ENCODE data around the gene UROS.

GRCh38 chr10:125762692-125763648 is 60.1 kb downstream of the UROS start:
- TF ChIP-seq CTCF (IDR thresholded peaks at IDR 0.05; ENCODE audit: insufficient read depth, low read length) (no peak), POLR2AphosphoS5 (IDR thresholded peaks at IDR 0.05; ENCODE audit: low read depth) (no peak), REST (IDR thresholded peaks at IDR 0.05; ENCODE audit: insufficient replicate concordance, low read depth) (no peak)
